B cell (primary cell): ENCODE results near the gene CERT1.

Source experiments
- EZH2 ChIP-seq: IDR thresholded peaks from 2 replicates; pipeline ENCODE4 v1.6.1; 2012; ENCODE audit warnings: borderline replicate concordance, low read depth, mild to moderate bottlenecking, moderate library complexity, low read length; ENCODE audit not compliant: insufficient read depth, poor library complexity, severe bottlenecking
- TF ChIP-seq, protein P1 (sequence below): fragments of 200-600 bp; IDR thresholded peaks from one replicate; pipeline ENCODE4 v1.8.0; 2022; ENCODE audit warnings: antibody characterized with exemption, mild to moderate bottlenecking

DNA sequence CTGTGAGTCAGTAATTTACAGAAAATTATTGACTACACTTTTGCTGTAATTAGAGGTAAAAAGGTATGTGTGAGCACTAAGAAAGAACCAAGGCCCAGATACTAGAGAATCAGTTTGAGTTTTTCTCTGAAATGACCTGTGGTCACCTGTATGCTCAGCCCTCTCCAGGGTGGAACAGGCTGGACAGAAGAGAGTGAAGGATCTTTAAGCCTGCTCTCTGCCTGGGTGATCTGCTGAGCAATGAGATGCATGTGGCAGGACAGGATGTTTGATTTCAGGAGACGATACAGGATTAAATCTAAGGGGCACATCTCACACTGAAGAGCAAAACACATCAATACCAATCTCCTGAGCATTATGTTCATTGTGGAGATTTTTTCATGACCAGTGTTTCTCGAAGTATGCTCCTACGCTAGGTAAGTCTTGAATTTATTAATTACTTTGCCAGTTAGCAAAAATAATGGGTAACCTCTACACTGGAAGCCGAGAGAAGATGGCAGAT is 148.9 kb downstream of the CERT1 start:
- TF ChIP-seq, protein P1, sequence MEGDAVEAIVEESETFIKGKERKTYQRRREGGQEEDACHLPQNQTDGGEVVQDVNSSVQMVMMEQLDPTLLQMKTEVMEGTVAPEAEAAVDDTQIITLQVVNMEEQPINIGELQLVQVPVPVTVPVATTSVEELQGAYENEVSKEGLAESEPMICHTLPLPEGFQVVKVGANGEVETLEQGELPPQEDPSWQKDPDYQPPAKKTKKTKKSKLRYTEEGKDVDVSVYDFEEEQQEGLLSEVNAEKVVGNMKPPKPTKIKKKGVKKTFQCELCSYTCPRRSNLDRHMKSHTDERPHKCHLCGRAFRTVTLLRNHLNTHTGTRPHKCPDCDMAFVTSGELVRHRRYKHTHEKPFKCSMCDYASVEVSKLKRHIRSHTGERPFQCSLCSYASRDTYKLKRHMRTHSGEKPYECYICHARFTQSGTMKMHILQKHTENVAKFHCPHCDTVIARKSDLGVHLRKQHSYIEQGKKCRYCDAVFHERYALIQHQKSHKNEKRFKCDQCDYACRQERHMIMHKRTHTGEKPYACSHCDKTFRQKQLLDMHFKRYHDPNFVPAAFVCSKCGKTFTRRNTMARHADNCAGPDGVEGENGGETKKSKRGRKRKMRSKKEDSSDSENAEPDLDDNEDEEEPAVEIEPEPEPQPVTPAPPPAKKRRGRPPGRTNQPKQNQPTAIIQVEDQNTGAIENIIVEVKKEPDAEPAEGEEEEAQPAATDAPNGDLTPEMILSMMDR: no peak
- TF ChIP-seq EZH2: no peak
